ENCODE data around the gene PANK1.

DNA sequence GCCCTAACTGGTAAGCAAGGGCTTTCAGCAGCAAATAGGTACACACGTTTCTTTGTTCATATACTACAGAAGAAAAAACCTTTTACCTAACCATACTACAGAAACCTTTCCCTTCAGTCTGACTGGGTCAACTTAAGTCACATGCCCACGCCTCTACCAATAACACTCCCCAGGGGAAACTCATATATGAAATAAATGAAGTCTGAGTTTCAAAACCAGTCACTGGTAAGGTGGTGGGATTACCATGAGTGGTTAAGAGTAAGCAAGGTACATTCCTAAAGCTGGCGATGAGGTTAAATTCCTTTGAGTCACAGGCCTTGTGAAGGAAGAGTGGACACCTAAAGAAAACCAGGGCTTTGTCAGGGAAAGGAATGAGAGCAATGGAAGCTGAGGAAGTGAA, 34.9 kb upstream of the PANK1 start:
- TF ChIP-seq, protein P1, sequence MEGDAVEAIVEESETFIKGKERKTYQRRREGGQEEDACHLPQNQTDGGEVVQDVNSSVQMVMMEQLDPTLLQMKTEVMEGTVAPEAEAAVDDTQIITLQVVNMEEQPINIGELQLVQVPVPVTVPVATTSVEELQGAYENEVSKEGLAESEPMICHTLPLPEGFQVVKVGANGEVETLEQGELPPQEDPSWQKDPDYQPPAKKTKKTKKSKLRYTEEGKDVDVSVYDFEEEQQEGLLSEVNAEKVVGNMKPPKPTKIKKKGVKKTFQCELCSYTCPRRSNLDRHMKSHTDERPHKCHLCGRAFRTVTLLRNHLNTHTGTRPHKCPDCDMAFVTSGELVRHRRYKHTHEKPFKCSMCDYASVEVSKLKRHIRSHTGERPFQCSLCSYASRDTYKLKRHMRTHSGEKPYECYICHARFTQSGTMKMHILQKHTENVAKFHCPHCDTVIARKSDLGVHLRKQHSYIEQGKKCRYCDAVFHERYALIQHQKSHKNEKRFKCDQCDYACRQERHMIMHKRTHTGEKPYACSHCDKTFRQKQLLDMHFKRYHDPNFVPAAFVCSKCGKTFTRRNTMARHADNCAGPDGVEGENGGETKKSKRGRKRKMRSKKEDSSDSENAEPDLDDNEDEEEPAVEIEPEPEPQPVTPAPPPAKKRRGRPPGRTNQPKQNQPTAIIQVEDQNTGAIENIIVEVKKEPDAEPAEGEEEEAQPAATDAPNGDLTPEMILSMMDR (IDR thresholded peaks at IDR 0.05 in 4 of 5, conservative IDR thresholded peaks at IDR 0.05 in 1 of 5), result no peak
- no peak for TF ChIP-seq POLR2A (IDR thresholded peaks at IDR 0.05)

All from gastrocnemius medialis (tissue), 4 donors.